ENCODE measurements around the gene GZF1.
A peak's percentile ranks its signal among the peaks of the same experiment; 100 is the strongest.

The GZF1 gene

GRCh38 chr20:23361476-23362391, at the start of gene GZF1:
Gene GZF1 (plus strand): TSS chr20:23362182. CDS start chr20:23364384, 2,202 bp downstream.
- DNase-seq, result peak; percentile 100

- DNase-seq, result no peak
These were observed 48.7 kb upstream of the GZF1 start for GRCh38 chr20:23313271-23313670.

GRCh38 chr20:23314699-23315098, 47.3 kb upstream of the GZF1 start:
- DNase-seq, result no peak

GRCh38 chr20:23315099-23315498, 46.9 kb upstream of the GZF1 start:
- no peak for DNase-seq

GRCh38 chr20:23316626-23317025, 45.4 kb upstream of the GZF1 start:
- DNase-seq, result no peak

GRCh38 chr20:23317081-23317480, 44.9 kb upstream of the GZF1 start:
- no peak for DNase-seq

- no peak for DNase-seq
These were observed 43.6 kb upstream of the GZF1 start for GRCh38 chr20:23318347-23318746.

GRCh38 chr20:23320317-23320716, 41.7 kb upstream of the GZF1 start:
- no peak for DNase-seq

- DNase-seq, result no peak
These were observed 36.9 kb upstream of the GZF1 start for GRCh38 chr20:23325107-23325506.

- no peak for DNase-seq
These were observed 35.2 kb upstream of the GZF1 start for GRCh38 chr20:23326774-23327173.

- no peak for DNase-seq
These were observed 34.2 kb upstream of the GZF1 start for GRCh38 chr20:23327617-23328333.

- DNase-seq, result no peak
These were observed 30.3 kb upstream of the GZF1 start for GRCh38 chr20:23331450-23332350.

- no peak for DNase-seq
These were observed 29.5 kb upstream of the GZF1 start for GRCh38 chr20:23332467-23332866.

GRCh38 chr20:23334111-23334510, 27.9 kb upstream of the GZF1 start:
- DNase-seq, result no peak

- no peak for DNase-seq
These were observed 26.5 kb upstream of the GZF1 start for GRCh38 chr20:23335521-23335920.

- no peak for DNase-seq
These were observed 25.5 kb upstream of the GZF1 start for GRCh38 chr20:23336476-23336875.

GRCh38 chr20:23337312-23337711, 24.7 kb upstream of the GZF1 start:
- DNase-seq, result no peak

- DNase-seq, result no peak
These were observed 22.0 kb upstream of the GZF1 start for GRCh38 chr20:23339986-23340385.

- DNase-seq, result peak; percentile 82
These were observed 21.5 kb upstream of the GZF1 start for GRCh38 chr20:23340524-23340923.

- no peak for DNase-seq
These were observed 20.9 kb upstream of the GZF1 start for GRCh38 chr20:23341073-23341472.

GRCh38 chr20:23343590-23343989, 18.4 kb upstream of the GZF1 start:
- no peak for DNase-seq

- DNase-seq, result no peak
These were observed 17.6 kb upstream of the GZF1 start for GRCh38 chr20:23344336-23344735.

GRCh38 chr20:23346002-23346401, 16.0 kb upstream of the GZF1 start:
- no peak for DNase-seq
